ENCODE measurements around the gene GPC6. TPM values are rescaled to one million over a fixed set of nuclear protein-coding genes. Genes with fewer than 3 reads are reported as not detected.

The GPC6 gene
- total and polyA plus RNA-seq, 2 donors (not counting 1 experiment from before 2014, with no cell fraction given) = not detected

GRCh38 chr13:93862259-93862658, 635.7 kb downstream of the GPC6 start:
- H3K4me2 ChIP-seq (replicated peaks; ENCODE audit: low read depth, low read length, poor library complexity, severe bottlenecking) = no peak overlapping the region
- H3K27me3 ChIP-seq (replicated peaks in 1 of 4; ENCODE audit: control extremely low read depth in 1 of 4, control insufficient read depth in 3 of 4, insufficient read depth in 4 of 4, low read length in 3 of 4) = no peaks in the 10 kb centered on the region
- H3K4me1 ChIP-seq (ENCODE audit: control insufficient read depth in 2 of 2, insufficient read depth in 2 of 2, low read length in 2 of 2) = no peaks in the 10 kb centered on the region
- no peaks in the 10 kb centered on the region for H4K20me1 ChIP-seq (ENCODE audit: control insufficient read depth, insufficient read depth, low read length, poor library complexity, severe bottlenecking)
- H3K9me3 ChIP-seq (ENCODE audit: control extremely low read depth in 1 of 3, control insufficient read depth in 2 of 3, insufficient read depth in 1 of 3, low read length in 2 of 3) = peaks cover 0 to 2% (median 0%) of the 10 kb centered on the region in 3 donors
- H3K36me3 ChIP-seq (replicated peaks in 1 of 2; ENCODE audit: control extremely low read depth in 1 of 2, control insufficient read depth in 1 of 2, extremely low read depth in 1 of 2, insufficient read depth in 2 of 2, low read length in 1 of 2) = no peaks in the 10 kb centered on the region
- no peak overlapping the region for H3K27ac ChIP-seq (ENCODE audit: low read length in 2 of 2)
- no peaks in the 10 kb centered on the region for H3K79me2 ChIP-seq (ENCODE audit: control insufficient read depth, insufficient read depth, low read length)
- H3K4me3 ChIP-seq (ENCODE audit: control extremely low read depth in 1 of 5, extremely low read depth in 1 of 5, insufficient read depth in 1 of 5, low read depth in 2 of 5, low read length in 4 of 5) = no peak overlapping the region
- H3K9ac ChIP-seq (ENCODE audit: low read length) = no peak overlapping the region
- ATAC-seq (ENCODE audit: low read depth) = no peak
- DNase-seq = no peak
- Mint-ChIP-seq H3K27ac (no peak overlapping the region), H3K9me3 (ENCODE audit: insufficient read depth) (no peaks in the 10 kb centered on the region), H3K4me1 (no peaks in the 10 kb centered on the region), H3K27me3 (no peaks in the 10 kb centered on the region), H3K4me3 (no peak overlapping the region)
- no peak overlapping the region for H2AFZ ChIP-seq (ENCODE audit: insufficient read depth, low read depth, low read length, poor library complexity, severe bottlenecking)
- CTCF ChIA-PET = no interaction called here
- POLR2A ChIA-PET = no interaction called here
- WGBS (ENCODE audit: insufficient coverage) = 80% methylated on average over 2 of the region's 2 CpGs
- intact Hi-C loops (cut with micrococcal nuclease) = no loop called here
- TF ChIP-seq EZH2 (IDR thresholded peaks at IDR 0.05; ENCODE audit: borderline replicate concordance, insufficient read depth, low read depth, low read length, poor library complexity, severe bottlenecking) (no peak), CTCF (IDR thresholded peaks at IDR 0.05) (no peak)

- ATAC-seq (ENCODE audit: low read depth) (no peak), DNase-seq (no peak)
- H3K27me3 ChIP-seq (replicated peaks in 1 of 4; ENCODE audit: control extremely low read depth in 1 of 4, control insufficient read depth in 3 of 4, insufficient read depth in 4 of 4, low read length in 3 of 4) = no peaks in the 10 kb centered on the region
- Mint-ChIP-seq H3K4me1 (no peaks in the 10 kb centered on the region), H3K9me3 (ENCODE audit: insufficient read depth) (no peaks in the 10 kb centered on the region), H3K27me3 (no peaks in the 10 kb centered on the region), H3K27ac (no peak overlapping the region), H3K4me3 (no peak overlapping the region)
- no peak overlapping the region for H3K4me2 ChIP-seq (replicated peaks; ENCODE audit: low read depth, low read length, poor library complexity, severe bottlenecking)
- H3K36me3 ChIP-seq (replicated peaks in 1 of 2; ENCODE audit: control extremely low read depth in 1 of 2, control insufficient read depth in 1 of 2, extremely low read depth in 1 of 2, insufficient read depth in 2 of 2, low read length in 1 of 2) = no peaks in the 10 kb centered on the region
- no peak overlapping the region for H3K27ac ChIP-seq (ENCODE audit: low read length in 2 of 2)
- 86% methylated on average over 3 of the region's 3 CpGs for WGBS (ENCODE audit: insufficient coverage)
- no peaks in the 10 kb centered on the region for H3K79me2 ChIP-seq (ENCODE audit: control insufficient read depth, insufficient read depth, low read length)
- TF ChIP-seq EZH2 (IDR thresholded peaks at IDR 0.05; ENCODE audit: borderline replicate concordance, insufficient read depth, low read depth, low read length, poor library complexity, severe bottlenecking) = no peak
- H3K4me3 ChIP-seq (ENCODE audit: control extremely low read depth in 1 of 5, extremely low read depth in 1 of 5, insufficient read depth in 1 of 5, low read depth in 2 of 5, low read length in 4 of 5) = no peak overlapping the region
- no peaks in the 10 kb centered on the region for H3K4me1 ChIP-seq (ENCODE audit: control insufficient read depth in 2 of 2, insufficient read depth in 2 of 2, low read length in 2 of 2)
- ChIA-PET CTCF (no interaction called here), POLR2A (no interaction called here)
- intact Hi-C loops (cut with micrococcal nuclease) = no loop called here
- H4K20me1 ChIP-seq (ENCODE audit: control insufficient read depth, insufficient read depth, low read length, poor library complexity, severe bottlenecking) = no peaks in the 10 kb centered on the region
- no peak overlapping the region for H2AFZ ChIP-seq (ENCODE audit: insufficient read depth, low read depth, low read length, poor library complexity, severe bottlenecking)
- H3K9me3 ChIP-seq (ENCODE audit: control extremely low read depth in 1 of 3, control insufficient read depth in 2 of 3, insufficient read depth in 1 of 3, low read length in 2 of 3) = peaks cover 0 to 3% (median 0%) of the 10 kb centered on the region in 3 donors
- H3K9ac ChIP-seq (ENCODE audit: low read length) = no peak overlapping the region
These were observed 638.6 kb downstream of the GPC6 start for GRCh38 chr13:93865235-93865634.

Data from B cell (primary cell).